ENCODE results near the gene CBX4.

- TF ChIP-seq CTCF (IDR thresholded peaks at IDR 0.05) (no peak), POLR2A (IDR thresholded peaks at IDR 0.05) (no peak)
Measured at GRCh38 chr17:79833110-79833450, 6.2 kb downstream of the CBX4 start.
